GM19397 (cell line): Measurements from ENCODE around the gene CALN1.
"Not testable (repeated sequence)": the region's sequence is repeated elsewhere in the genome, so short reads cannot be mapped to it uniquely, and the experiment has no call there.

Experiments used
- ATAC-seq: cut with Tn5 transposase; IDR thresholded peaks from one replicate; pipeline ENCODE4 v1.9.1; 2021; ENCODE audit warnings: mild to moderate bottlenecking, moderate library complexity; ENCODE audit not compliant: unreplicated experiment

Gene CALN1

DNA sequence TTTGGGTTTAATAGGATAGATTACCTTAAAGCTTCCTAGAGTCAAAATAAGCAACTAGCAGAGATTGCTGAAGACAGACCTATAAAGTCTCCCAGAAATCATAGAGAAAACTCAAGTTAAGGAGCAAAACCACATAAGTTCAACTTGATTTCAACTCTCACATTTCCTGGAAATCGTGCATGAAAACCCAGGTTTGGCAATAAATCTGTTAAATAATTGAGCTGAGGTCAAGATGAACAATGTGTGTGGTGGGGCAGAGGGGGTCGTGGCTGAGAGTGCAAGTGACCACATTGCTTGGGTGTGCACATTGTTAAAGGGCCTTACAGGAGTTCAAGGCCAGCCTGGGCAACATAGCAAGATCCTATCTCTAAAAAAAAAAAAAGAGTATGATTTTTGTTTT lies 643.7 kb downstream of the CALN1 start:
- no peak for ATAC-seq

DNA sequence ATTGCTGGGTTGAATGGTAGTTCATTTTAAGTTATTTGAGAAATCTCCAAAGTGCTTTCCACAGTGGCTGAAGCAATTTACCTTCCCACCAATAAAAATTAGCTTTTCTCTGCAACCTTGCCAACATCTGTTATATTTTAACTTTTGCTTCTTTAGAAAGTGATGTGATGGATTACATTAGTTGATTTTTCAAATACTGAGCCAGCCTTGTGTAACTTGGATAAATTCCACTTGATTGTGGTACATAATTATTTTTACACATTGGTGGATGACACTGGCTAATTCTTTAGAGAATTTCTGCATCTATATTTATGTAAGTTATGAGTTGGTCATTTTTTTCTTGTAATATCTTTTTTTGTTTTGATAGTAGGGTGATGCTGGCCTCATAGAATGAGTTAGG lies 646.1 kb downstream of the CALN1 start:
- no peak for ATAC-seq

DNA sequence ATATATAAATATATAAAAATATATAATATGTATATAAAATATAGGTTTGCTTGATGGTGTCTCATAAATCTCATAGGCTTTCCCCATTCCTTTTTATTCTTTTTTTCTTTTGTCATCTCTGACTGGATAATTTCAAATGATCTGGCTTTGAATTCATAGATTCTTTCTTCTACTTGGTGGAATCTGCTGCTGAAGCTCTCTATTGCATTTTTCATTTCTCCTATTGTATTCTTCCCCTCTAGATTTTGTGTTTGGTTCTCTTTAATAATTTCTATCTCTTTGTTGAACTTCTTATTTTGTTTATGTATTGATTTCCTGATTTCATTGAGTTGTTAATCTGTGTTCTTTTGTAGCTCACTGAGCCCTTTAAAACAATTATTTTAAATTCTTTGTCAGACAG lies 650.8 kb downstream of the CALN1 start:
- no peak for ATAC-seq

DNA sequence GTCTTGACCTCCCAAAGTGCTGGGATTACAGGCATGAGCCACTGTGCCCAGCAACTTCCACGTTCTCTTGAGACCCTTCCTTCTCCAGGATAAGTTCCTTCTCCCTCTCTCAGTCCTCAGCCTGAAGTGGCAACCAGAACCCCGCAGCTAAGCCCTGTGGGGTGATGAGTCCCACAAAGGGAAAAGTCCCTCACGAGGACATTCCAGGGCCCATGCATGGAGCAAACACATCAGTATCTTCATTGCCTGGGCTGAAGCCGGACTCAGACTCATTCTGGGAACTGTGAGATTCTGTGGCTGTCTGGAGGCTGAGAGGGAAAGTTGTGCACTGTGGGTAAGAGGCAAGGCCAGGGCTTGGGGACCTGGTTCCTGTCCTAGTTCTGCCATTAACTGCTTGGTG lies 657.3 kb downstream of the CALN1 start:
- no peak for ATAC-seq

DNA sequence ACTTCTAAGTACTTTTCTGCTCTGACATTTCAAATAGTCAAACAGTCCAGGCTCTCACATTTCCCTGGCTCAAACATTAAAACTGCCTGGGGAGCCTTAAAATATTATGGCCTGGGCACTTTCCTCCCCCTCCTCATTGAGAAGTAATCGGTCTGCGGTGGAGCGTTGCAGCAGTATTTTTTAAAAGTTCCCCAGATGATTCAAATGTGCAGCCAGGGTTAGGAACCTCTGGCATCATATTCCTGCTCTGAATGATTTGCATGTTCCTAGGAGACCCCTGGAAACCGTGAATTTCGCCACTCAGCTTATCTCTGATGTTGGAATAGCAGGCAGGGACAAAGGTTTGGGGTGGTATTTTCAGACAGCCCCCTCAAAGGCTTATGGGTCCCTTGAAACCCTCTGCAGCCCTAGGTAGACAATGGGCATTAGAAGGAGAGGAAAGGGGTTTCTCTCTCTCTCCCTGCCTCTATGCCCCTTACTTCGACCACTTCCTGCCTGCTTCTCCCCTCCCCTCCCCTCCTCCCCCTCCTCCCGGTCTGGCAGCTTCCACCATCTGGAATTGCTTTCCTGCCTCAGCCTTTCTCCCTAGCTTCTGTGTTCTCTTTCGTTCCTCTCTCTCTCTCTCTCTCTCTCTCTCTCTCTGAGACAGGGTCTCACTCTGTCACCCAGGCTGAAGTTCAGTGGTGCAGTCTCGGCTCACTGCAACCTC lies 658.0 kb downstream of the CALN1 start:
- ATAC-seq = no peak

DNA sequence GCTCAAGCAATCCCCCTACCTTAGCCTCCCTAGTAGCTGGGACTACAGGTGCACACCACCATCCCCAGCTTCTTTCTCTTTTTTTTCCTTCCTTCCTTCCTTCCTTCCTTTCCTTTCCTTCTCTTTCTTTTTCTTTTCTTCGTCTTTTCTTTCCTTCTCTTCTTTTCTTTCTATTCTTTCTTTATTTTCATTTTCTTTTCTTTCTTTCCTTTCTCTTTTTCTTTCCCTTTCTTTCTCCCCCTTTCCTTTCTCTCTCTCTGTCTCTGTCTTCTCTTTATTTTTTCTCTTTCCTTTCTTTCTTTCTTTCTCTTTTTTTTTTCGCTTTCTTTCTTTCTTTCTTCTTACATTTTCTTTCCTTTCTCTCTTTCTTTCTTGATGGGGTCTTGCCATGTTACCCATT lies 658.9 kb downstream of the CALN1 start:
- ATAC-seq = no peak

DNA sequence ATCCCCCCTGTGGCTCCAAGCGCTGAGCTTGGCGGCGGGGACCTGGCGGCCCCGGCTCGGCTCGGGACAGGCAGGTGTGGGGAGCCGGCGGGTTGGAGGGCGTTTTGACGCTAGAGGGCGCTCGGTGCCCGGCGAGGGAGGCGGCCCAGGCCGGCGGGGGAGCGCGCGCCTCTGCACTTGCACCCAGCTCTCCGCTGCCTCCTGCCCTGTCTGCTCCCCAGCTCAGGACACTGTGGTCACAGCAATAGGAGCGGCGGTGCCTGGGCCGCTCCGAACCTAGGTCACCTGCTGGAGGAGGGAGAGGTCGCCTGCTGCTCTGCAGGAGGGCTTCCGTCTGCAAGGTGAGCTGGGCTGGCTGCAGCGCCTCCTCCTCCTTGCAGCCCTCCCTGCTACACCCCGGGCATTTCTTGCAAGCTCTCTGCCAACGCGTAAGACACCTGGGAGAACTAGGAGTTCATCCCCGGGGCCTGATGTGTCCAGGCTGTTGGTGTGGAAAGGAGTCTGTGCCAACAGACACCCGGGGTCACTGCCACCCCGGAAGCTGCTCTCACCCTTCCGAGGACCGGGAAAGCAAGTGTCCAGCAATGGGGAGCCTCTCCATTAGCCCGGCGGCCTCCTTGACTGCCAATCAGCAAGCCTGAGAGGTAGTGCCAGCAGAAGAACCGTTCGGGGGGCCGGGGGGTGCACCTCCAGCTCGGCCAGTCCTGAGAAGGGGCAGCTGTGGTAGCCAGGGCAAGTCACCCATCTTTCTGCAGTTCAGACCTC lies 659.8 kb downstream of the CALN1 start:
- ATAC-seq = no peak

DNA sequence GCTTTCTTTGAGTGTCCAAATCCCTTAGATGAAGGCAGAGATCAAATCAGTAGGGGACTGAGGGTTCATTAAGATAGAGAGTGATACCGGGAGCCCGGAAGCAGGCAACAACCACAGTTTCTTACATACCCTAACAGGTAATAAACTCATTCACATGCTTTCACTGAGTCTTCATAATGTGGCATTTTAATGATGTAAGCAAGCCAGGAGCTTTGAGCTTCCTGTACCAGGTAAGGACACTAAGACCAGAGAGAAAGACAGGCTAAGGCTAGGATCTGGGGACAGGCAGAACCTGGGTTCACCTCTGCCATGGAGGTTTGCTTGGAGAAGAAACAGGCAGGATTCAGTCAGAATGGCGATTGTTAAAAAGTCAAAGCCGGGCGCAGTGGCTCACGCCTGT lies 661.8 kb downstream of the CALN1 start:
- ATAC-seq = no peak

DNA sequence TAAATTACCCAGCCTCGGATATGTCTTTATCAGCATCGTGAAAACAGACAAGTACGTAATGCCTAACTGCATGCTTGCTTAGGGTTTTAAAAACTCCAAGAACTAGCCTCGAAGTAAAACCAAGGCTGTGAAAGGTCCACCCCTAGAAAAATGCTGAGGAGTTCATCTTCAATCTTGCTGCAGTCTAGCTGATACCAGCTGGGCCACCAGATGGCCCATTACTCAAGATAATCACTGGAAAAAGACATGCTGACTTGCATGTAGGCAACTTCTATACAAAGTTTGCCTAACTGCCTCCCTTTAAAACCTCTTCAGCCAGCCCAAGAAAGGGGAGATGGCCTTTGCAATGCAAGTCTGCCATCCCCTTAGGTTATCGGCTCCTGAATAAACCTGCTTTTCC lies 666.1 kb downstream of the CALN1 start:
- ATAC-seq = no peak

DNA sequence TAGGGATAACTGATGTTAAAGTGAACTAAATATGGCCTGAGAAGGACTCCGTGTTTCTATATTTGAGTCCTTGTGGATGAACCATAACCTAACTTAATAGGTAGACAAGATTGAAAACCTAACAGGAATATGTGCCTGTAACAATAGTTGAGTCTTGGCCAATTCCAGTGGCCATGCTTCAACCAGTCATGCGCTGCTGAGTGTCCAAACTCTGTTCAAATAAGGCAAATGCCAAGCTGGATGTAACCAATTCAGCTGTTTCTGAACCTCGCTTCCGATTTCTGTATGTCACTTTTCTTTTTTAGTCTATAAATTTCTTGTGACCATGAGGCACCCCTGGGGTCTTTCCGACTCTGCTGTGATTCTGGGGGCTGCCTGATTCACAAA lies 672.0 kb downstream of the CALN1 start:
- no peak for ATAC-seq

DNA sequence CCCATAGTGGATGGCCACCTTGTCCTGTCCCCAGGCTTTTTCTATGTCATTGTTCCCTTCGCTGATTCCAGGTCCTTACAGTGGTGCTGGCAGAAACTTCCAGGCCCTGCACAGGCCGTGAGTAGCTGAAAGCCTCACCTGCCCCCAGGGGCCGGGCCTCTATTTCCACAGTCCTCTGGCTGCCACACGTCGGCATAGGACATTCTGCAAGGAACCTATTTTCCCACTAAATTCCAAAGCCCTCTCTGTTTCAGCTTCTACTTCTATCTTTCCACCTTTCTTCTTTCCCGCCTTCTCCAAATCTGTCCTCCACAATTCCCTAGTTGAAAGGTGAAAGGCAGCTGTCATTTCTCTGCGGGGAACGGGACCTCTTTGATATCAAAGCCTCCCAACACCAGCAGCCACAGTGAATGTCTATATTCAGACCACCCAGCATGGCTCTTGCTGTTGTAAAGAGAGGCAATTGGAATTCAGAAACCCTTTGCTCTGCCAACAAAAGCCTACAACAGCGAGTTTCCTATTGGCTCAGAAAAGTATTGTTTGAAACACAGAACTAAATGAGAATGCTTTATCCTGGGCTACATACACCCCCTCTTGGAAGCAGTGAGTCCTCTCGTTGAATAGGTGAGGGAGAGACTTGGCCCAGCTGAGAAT lies 672.5 kb downstream of the CALN1 start:
- ATAC-seq = no peak

DNA sequence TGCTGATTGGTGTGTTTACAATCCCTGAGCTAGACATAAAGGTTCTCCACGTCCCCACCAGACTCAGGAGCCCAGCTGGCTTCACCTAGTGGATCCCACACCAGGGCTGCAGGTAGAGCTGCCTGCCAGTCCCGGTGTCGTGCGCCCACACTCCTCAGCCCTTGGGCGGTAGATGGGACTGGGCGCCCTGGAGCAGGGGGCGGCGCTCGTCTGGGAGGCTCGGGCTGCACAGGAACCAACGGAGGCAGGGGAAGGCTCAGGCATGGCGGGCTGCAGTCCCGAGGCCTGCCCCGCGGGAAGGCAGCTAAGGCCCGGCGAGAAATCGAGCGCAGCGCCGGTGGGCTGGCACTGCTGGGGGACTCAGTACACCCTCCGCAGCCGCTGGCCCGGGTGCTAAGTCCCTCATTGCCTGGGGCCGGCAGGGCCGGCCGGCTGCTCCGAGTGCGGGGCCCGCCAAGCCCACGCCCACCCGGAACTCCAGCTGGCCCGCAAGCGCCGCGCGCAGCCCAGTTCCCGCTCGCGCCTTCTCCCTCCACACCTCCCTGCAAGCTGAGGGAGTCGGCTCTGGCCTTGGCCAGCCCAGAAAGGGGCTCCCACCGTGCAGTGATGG lies 674.1 kb downstream of the CALN1 start:
- not testable (repeated sequence) for ATAC-seq

DNA sequence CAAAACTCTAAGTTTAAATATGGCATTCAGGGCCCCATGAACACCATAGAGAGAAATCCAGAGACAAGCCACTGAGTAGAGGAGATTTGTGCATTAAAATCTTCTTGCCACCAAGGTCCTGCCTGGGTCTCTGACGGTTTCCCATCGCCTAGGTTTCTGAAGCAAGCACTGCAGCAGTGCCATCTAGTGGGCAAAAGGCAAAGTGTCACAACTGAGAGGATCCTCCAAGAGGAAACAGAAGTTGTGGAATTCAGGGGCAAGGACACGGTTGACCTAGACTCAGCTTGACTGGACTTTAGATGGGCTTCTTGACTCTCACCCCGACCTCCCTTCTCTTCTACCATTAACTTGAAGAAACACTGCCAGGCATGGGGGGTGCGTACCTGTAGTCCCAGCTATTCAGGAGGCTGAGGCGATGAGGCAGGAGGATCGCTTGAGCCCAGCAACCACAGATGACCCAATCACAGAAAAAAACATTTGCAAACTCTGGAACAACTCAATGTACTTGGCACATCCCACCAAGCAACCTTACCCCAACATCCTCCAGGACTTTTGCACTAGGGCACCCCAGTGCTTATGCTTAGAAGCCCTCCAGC lies 676.1 kb downstream of the CALN1 start:
- ATAC-seq = no peak

DNA sequence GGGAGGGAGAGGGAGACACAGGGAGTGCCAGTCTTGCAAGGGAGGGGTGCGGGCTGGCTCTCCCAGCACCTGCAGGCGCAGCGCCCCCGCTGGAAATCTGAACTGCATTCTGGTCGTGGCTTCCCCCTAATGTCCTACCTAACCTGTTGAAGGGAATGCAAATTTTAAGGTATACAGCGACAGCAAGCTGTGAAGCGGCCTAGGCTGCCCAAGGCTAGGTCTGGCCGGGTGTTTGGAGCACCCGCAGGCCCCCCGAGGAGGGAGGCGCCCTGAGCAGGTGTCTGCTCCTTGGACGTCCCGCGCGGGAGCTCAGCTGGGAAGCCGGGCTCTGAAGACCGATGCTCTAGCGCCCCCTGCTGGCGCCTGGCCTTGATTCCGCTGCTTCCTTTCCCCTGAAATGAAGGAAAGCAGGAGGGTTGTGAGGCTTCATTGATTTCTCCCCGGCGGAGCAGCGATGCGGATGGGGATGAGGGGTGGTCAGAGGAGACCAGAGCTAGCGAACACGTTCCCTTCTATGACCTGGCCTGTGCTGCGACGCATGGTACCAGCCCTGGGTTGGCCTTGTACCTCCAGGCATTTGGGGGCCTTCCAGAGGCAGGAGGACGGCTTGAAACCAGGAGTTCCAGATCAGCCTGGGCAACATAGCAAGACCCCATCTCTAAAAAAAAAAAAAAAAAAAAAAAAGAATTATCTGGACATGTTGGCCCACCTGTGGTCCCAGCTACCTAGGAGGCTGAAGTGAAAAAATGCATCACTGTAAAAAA lies 678.8 kb downstream of the CALN1 start:
- ATAC-seq = peak; percentile 43

DNA sequence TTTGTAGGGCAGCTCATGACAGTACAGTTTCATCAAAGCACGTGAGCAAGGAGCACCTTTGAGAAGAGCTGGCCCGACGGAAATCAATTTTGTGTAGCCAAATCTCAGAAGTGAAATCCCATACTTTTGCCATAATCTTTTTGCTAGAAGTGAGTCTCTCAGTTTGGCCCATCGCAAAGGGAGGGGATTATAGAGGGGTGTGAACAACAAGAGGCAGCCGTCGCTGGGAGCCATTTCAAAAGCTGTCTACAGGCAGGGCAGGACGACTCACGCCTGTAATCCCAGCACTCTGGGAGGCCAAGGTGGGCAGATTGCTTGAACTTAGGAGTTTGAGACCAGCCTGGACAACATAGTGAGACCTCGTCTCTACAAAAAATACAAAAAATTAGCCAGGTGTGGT lies 680.4 kb downstream of the CALN1 start:
- no peak for ATAC-seq
